ENCODE results near the gene FN1. TPM values are rescaled to one million over a fixed set of nuclear protein-coding genes. Genes with fewer than 3 reads are reported as not detected.

The FN1 gene
- polyA plus RNA-seq, 2 of the 4 experiments (the other 2 are of a cell fraction) = 203 to 500 TPM

- Histone ChIP-seq H3K27ac (no peak overlapping the region), H3K9me3 (no peaks in the 10 kb centered on the region), H3K4me3 (no peak overlapping the region), H3K4me2 (no peak overlapping the region), H3K4me1 (peaks cover 24% of the 10 kb centered on the region)
- ChIA-PET CTCF (no interaction called here), POLR2A (no interaction called here)
- no peak for TF ChIP-seq MAFK (IDR thresholded peaks at IDR 0.05; ENCODE audit: partially characterized antibody)
- TF ChIP-seq E2F6 (IDR thresholded peaks at IDR 0.05; ENCODE audit: borderline replicate concordance, low read depth) = no peak
- TF ChIP-seq BHLHE40 (IDR thresholded peaks at IDR 0.05; ENCODE audit: low read depth, low read length) = no peak
- TF ChIP-seq KDM5A (IDR thresholded peaks at IDR 0.05) = no peak
- no peak for TF ChIP-seq CEBPB (IDR thresholded peaks at IDR 0.05)
- no peak for TF ChIP-seq HEYL (CRISPR knock-in tag; IDR thresholded peaks at IDR 0.05)
- no peak for TF ChIP-seq CHD2 (IDR thresholded peaks at IDR 0.05; ENCODE audit: low read length, partially characterized antibody)
- no peak for TF ChIP-seq SREBF2 (IDR thresholded peaks at IDR 0.05)
- TF ChIP-seq NFE2L2 (conservative IDR thresholded peaks at IDR 0.05; ENCODE audit: low read length) = no peak
- no peak for TF ChIP-seq CBX8 (IDR thresholded peaks at IDR 0.05)
- TF ChIP-seq FOSL2 (IDR thresholded peaks at IDR 0.05) = no peak
- TF ChIP-seq FOSL2 (CRISPR knock-in tag; IDR thresholded peaks at IDR 0.05) = no peak
- no peak for TF ChIP-seq FOXS1 (CRISPR knock-in tag; IDR thresholded peaks at IDR 0.05)
- no peak for TF ChIP-seq GATA3 (IDR thresholded peaks at IDR 0.05; ENCODE audit: borderline replicate concordance)
- no peak for TF ChIP-seq EHMT2 (IDR thresholded peaks at IDR 0.05; ENCODE audit: low read depth)
- no peak for TF ChIP-seq CTCF (IDR thresholded peaks at IDR 0.05)
- no peak for TF ChIP-seq NR3C1 (IDR thresholded peaks at IDR 0.05)
- FAIRE-seq (no peak), ATAC-seq (no peak), DNase-seq (ENCODE audit: low read depth in 1 of 2, low spot score in 1 of 2) (no peak)
- 81% methylated on average over 5 of the region's 5 CpGs for WGBS (ENCODE audit: missing lambda C conversion rate)
Measured at GRCh38 chr2:215427585-215427984, 8.3 kb downstream of the FN1 start.

DNA sequence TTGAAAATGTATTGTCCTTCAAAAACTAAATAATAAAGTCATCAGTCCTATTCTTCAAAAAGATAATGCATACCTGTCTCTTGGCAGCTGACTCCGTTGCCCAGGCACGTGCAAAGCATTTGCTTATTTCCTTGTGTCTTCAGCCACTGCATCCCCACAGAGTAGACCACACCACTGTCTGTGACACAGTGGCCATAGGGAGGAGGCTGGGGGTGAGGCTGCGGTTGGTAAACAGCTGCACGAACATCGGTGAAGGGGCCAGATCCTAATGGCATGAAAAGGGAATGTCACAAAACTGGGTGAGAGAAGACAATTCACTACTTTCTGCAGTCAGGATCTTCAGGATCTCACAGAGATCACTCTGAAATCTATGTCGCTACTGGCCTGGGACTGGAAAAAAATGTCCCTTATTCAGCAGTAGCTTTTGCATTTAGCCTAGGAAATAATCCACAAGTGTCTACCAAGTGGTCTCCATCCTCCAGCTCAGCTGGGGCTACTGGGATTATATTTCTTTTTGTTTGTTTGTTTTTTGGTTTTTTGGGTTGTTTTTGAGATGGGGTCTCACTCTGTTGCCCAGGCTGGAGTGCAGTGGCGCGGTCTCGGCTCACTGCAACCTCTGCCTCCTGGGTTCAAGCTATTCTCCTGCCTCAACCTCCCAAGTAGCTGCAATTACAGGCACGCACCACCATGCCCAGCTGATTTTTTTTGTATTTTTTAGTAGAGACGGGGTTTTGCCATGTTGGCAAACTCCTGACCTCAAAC lies 10.7 kb downstream of the FN1 start:
- no peak for DNase-seq (ENCODE audit: low read depth in 1 of 2, low spot score in 1 of 2)
- H3K4me3 ChIP-seq = no peak overlapping the region
- TF ChIP-seq, protein P1, sequence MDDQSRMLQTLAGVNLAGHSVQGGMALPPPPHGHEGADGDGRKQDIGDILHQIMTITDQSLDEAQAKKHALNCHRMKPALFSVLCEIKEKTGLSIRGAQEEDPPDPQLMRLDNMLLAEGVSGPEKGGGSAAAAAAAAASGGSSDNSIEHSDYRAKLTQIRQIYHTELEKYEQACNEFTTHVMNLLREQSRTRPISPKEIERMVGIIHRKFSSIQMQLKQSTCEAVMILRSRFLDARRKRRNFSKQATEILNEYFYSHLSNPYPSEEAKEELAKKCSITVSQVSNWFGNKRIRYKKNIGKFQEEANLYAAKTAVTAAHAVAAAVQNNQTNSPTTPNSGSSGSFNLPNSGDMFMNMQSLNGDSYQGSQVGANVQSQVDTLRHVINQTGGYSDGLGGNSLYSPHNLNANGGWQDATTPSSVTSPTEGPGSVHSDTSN (IDR thresholded peaks at IDR 0.05) = no peak
- H3K4me2 ChIP-seq = no peak overlapping the region
- ChIA-PET CTCF (interaction anchor here (0.7 to 1.1 kb wide), 2 partner anchors 16 kb away, joined by 3 read pairs; no protein-coding TSS in a partner anchor), POLR2A (no interaction called here)
- no peaks in the 10 kb centered on the region for H3K9me3 ChIP-seq
- ATAC-seq = no peak; a peak in 1 of 6 replicates
- 87% methylated on average over 11 of the region's 11 CpGs for WGBS (ENCODE audit: missing lambda C conversion rate)
- H3K27ac ChIP-seq = no peak overlapping the region
- no peak for FAIRE-seq
- H3K4me1 ChIP-seq = peaks cover 7% of the 10 kb centered on the region

DNA sequence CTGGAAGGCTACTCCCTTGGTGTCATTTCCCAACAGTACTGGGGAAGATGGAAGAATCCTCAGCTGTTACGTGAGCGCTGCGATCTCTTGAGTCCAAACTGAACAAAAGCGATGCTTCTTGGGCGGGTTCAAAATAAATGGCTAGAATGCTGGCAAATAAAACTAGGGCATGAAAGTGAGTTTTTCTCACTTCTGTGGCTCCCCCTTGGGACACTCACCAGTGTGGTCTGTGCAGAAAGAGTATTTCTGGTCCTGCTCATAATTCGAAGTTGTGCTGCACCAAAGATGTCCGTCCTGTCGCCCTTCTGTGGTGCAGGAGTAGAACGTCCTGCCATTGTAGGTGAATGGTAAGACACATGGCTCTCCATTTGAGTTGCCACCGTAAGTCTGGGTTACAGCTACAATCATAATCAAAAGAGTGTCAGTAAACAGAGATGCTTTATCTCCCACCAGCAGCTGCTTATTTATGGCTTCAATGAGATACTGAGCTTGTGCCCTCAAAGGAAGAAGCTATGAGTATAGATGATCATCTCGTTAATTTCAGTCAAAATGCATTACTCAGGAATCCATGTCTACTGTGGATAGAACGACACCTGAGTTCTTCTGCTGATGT lies 11.8 kb downstream of the FN1 start:
- ChIA-PET POLR2A (interaction anchor here (0.6 kb wide), 1 partner anchor 410 kb away, joined by 3 read pairs; no protein-coding TSS in a partner anchor), CTCF (interaction anchor here (0.9 to 1.1 kb wide), 2 partner anchors 14 to 507 kb away, joined by 3 to 4 read pairs; no protein-coding TSS in a partner anchor)
- Histone ChIP-seq H3K4me2 (no peak overlapping the region), H3K27ac (no peak overlapping the region), H3K4me1 (peaks cover 17% of the 10 kb centered on the region), H3K4me3 (no peak overlapping the region), H3K9me3 (no peaks in the 10 kb centered on the region)
- WGBS (ENCODE audit: missing lambda C conversion rate) = 86% methylated on average over 12 of the region's 12 CpGs
- ATAC-seq (no peak), FAIRE-seq (no peak), DNase-seq (ENCODE audit: low read depth in 1 of 2, low spot score in 1 of 2) (no peak)
- TF ChIP-seq MAZ (IDR thresholded peaks at IDR 0.05; ENCODE audit: borderline replicate concordance, low read depth, low read length) (no peak), CHD4 (IDR thresholded peaks at IDR 0.05; ENCODE audit: borderline replicate concordance) (no peak), SMC3 (IDR thresholded peaks at IDR 0.05) (no peak), CBX2 (IDR thresholded peaks at IDR 0.05; ENCODE audit: borderline replicate concordance, low read depth) (no peak), KDM1A (IDR thresholded peaks at IDR 0.05; ENCODE audit: low read depth) (no peak), ZFP36 (IDR thresholded peaks at IDR 0.05; ENCODE audit: borderline replicate concordance, partially characterized antibody) (no peak), RNF2 (IDR thresholded peaks at IDR 0.05; ENCODE audit: borderline replicate concordance, low read depth) (no peak), ZC3H11A (IDR thresholded peaks at IDR 0.05) (no peak), FOSL2 (IDR thresholded peaks at IDR 0.05) (no peak), FOSL2 (CRISPR knock-in tag; IDR thresholded peaks at IDR 0.05) (no peak), HOXB5 (CRISPR knock-in tag; IDR thresholded peaks at IDR 0.05) (no peak), NR3C1 (IDR thresholded peaks at IDR 0.05) (no peak), CBX8 (IDR thresholded peaks at IDR 0.05) (no peak), E2F6 (IDR thresholded peaks at IDR 0.05; ENCODE audit: borderline replicate concordance, low read depth) (no peak), CEBPB (IDR thresholded peaks at IDR 0.05) (no peak), MAFK (IDR thresholded peaks at IDR 0.05; ENCODE audit: partially characterized antibody) (no peak)
- TF ChIP-seq, protein P2, sequence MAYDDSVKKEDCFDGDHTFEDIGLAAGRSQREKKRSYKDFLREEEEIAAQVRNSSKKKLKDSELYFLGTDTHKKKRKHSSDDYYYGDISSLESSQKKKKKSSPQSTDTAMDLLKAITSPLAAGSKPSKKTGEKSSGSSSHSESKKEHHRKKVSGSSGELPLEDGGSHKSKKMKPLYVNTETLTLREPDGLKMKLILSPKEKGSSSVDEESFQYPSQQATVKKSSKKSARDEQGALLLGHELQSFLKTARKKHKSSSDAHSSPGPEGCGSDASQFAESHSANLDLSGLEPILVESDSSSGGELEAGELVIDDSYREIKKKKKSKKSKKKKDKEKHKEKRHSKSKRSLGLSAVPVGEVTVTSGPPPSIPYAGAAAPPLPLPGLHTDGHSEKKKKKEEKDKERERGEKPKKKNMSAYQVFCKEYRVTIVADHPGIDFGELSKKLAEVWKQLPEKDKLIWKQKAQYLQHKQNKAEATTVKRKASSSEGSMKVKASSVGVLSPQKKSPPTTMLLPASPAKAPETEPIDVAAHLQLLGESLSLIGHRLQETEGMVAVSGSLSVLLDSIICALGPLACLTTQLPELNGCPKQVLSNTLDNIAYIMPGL (CRISPR knock-in tag; IDR thresholded peaks at IDR 0.05; ENCODE audit: borderline replicate concordance) = no peak

Data from A549 (cell line).